Measurements from ENCODE around the gene SNAPC1. TPM values are rescaled to one million over a fixed set of nuclear protein-coding genes. Genes with fewer than 3 reads are reported as not detected.

Gene SNAPC1
- total and polyA plus RNA-seq, 2 donors (not counting 1 experiment from before 2014, with no cell fraction given), result 23.4 to 29.6 TPM

- Histone ChIP-seq H3K4me2 (ENCODE audit: extremely low read depth, insufficient read depth, low read length) (no peak overlapping the region), H3K4me1 (ENCODE audit: control insufficient read depth, extremely low read depth, insufficient read depth, low read length) (no peaks in the 10 kb centered on the region)
Observed at GRCh38 chr14:61716956-61717355, 45.3 kb upstream of the SNAPC1 start.

GRCh38 chr14:61718039-61718438, 44.2 kb upstream of the SNAPC1 start:
- peaks cover 13% of the 10 kb centered on the region for H4K20me1 ChIP-seq (ENCODE audit: control insufficient read depth, extremely low read depth, insufficient read depth, low read length)
- TF ChIP-seq CTCF (conservative IDR thresholded peaks at IDR 0.05 in 1 of 2, IDR thresholded peaks at IDR 0.05 in 1 of 2; ENCODE audit: low read depth in 1 of 2, low read length in 2 of 2) (no peak), EZH2 (IDR thresholded peaks at IDR 0.05; ENCODE audit: low read length, missing control alignments) (no peak)
- H3K4me2 ChIP-seq (ENCODE audit: extremely low read depth, insufficient read depth, low read length), result no peak overlapping the region
- H3K27me3 ChIP-seq (ENCODE audit: control insufficient read depth, insufficient read depth, low read length), result no peaks in the 10 kb centered on the region
- H3K79me2 ChIP-seq (ENCODE audit: control insufficient read depth, insufficient read depth, low read length), result peaks cover 98% of the 10 kb centered on the region
- no peaks in the 10 kb centered on the region for H3K4me1 ChIP-seq (ENCODE audit: control insufficient read depth, extremely low read depth, insufficient read depth, low read length)
- H3K9ac ChIP-seq (ENCODE audit: insufficient read depth, low read length), result no peak overlapping the region
- no peak overlapping the region for H2AFZ ChIP-seq (ENCODE audit: low read length)
- no peak overlapping the region for H3K27ac ChIP-seq (ENCODE audit: insufficient read depth, low read length)
- no peaks in the 10 kb centered on the region for H3K9me3 ChIP-seq (ENCODE audit: control insufficient read depth, insufficient read depth, low read depth, low read length)
- DNase-seq (ENCODE audit: low read depth in 2 of 2), result no peak
- no peaks in the 10 kb centered on the region for H3K36me3 ChIP-seq (ENCODE audit: control insufficient read depth, insufficient read depth, low read length)
- no peak overlapping the region for H3K4me3 ChIP-seq (replicated peaks in 1 of 4; ENCODE audit: control extremely low read depth in 1 of 4, insufficient read depth in 1 of 4, low read depth in 3 of 4, low read length in 4 of 4)

More at GRCh38 chr14:61716956-61717355, 45.3 kb upstream of the SNAPC1 start:
- no peak overlapping the region for H3K9ac ChIP-seq (ENCODE audit: insufficient read depth, low read length)
- no peaks in the 10 kb centered on the region for H3K9me3 ChIP-seq (ENCODE audit: control insufficient read depth, insufficient read depth, low read depth, low read length)
- no peak overlapping the region for H3K27ac ChIP-seq (ENCODE audit: insufficient read depth, low read length)
- H3K79me2 ChIP-seq (ENCODE audit: control insufficient read depth, insufficient read depth, low read length), result peaks cover 98% of the 10 kb centered on the region
- H3K4me3 ChIP-seq (replicated peaks in 1 of 4; ENCODE audit: control extremely low read depth in 1 of 4, insufficient read depth in 1 of 4, low read depth in 3 of 4, low read length in 4 of 4), result no peak overlapping the region
- H2AFZ ChIP-seq (ENCODE audit: low read length), result no peak overlapping the region
- DNase-seq (ENCODE audit: low read depth in 2 of 2), result no peak
- no peaks in the 10 kb centered on the region for H3K27me3 ChIP-seq (ENCODE audit: control insufficient read depth, insufficient read depth, low read length)
- H3K36me3 ChIP-seq (ENCODE audit: control insufficient read depth, insufficient read depth, low read length), result no peaks in the 10 kb centered on the region
- peaks cover 20% of the 10 kb centered on the region for H4K20me1 ChIP-seq (ENCODE audit: control insufficient read depth, extremely low read depth, insufficient read depth, low read length)
- TF ChIP-seq EZH2 (IDR thresholded peaks at IDR 0.05; ENCODE audit: low read length, missing control alignments), result no peak
- TF ChIP-seq CTCF (conservative IDR thresholded peaks at IDR 0.05 in 1 of 2, IDR thresholded peaks at IDR 0.05 in 1 of 2; ENCODE audit: low read depth in 1 of 2, low read length in 2 of 2), result no peak

GRCh38 chr14:61719344-61720293, 42.6 kb upstream of the SNAPC1 start:
- Histone ChIP-seq H3K9me3 (ENCODE audit: control insufficient read depth, insufficient read depth, low read depth, low read length) (no peaks in the 10 kb centered on the region), H3K9ac (ENCODE audit: insufficient read depth, low read length) (no peak overlapping the region), H3K4me2 (ENCODE audit: extremely low read depth, insufficient read depth, low read length) (no peak overlapping the region), H3K36me3 (ENCODE audit: control insufficient read depth, insufficient read depth, low read length) (peaks cover 1% of the 10 kb centered on the region), H4K20me1 (ENCODE audit: control insufficient read depth, extremely low read depth, insufficient read depth, low read length) (peaks cover 13% of the 10 kb centered on the region), H3K79me2 (ENCODE audit: control insufficient read depth, insufficient read depth, low read length) (peaks cover 94% of the 10 kb centered on the region), H3K27ac (ENCODE audit: insufficient read depth, low read length) (no peak overlapping the region), H3K4me1 (ENCODE audit: control insufficient read depth, extremely low read depth, insufficient read depth, low read length) (no peaks in the 10 kb centered on the region), H2AFZ (ENCODE audit: low read length) (no peak overlapping the region), H3K27me3 (ENCODE audit: control insufficient read depth, insufficient read depth, low read length) (no peaks in the 10 kb centered on the region), H3K4me3 (replicated peaks in 1 of 4; ENCODE audit: control extremely low read depth in 1 of 4, insufficient read depth in 1 of 4, low read depth in 3 of 4, low read length in 4 of 4) (no peak overlapping the region)
- TF ChIP-seq CTCF (conservative IDR thresholded peaks at IDR 0.05 in 1 of 2, IDR thresholded peaks at IDR 0.05 in 1 of 2; ENCODE audit: low read depth in 1 of 2, low read length in 2 of 2) (no peak), EZH2 (IDR thresholded peaks at IDR 0.05; ENCODE audit: low read length, missing control alignments) (no peak)
- no peak for DNase-seq (ENCODE audit: low read depth in 2 of 2)

Measured in fibroblast of lung (primary cell).